Esophagus muscularis mucosa (tissue), 3 donors: Measurements from ENCODE around the gene NDUFAF5.

Experiments used
- CTCF ChIP-seq, 3 experiments: fragments of 200-600 bp in 2 of 3; fragments of 450-650 bp in 1 of 3; sonication (generic) in 2 of 3; IDR thresholded peaks; one replicate each; pipeline ENCODE4 v1.5.1; 2017 to 2019; ENCODE audit warnings: antibody characterized with exemption in 3 of 3, mild to moderate bottlenecking in 2 of 3, moderate library complexity in 1 of 3
- POLR2A ChIP-seq: fragments of 450-650 bp; IDR thresholded peaks from one replicate; pipeline ENCODE4 v1.6.1; 2017; ENCODE audit warnings: antibody characterized with exemption, moderate library complexity, mild to moderate bottlenecking, low read depth

GRCh38 chr20:13756551-13756950 lies 28.3 kb upstream of the NDUFAF5 start:
- TF ChIP-seq CTCF (IDR thresholded peaks at IDR 0.05) (no peak), POLR2A (no peak)
